SK-N-SH treated with all-trans-retinoic acid at 6 μM for 48 hours (cell line): Measurements from ENCODE around the gene DXO.

Experiments used
- ARNTL ChIP-seq: fragments of 450-650 bp; formaldehyde crosslinking; IDR thresholded peaks from 2 replicates; pipeline ENCODE4 v1.5.0; 2020; ENCODE audit warnings: low read depth, mild to moderate bottlenecking, moderate library complexity, borderline replicate concordance
- BACH2 ChIP-seq: fragments of 250-450 bp; sonication (Bioruptor Pico); IDR thresholded peaks from 2 replicates; pipeline ENCODE4 v1.9.0; 2021; ENCODE audit warnings: mild to moderate bottlenecking, borderline replicate concordance
- CSDC2 ChIP-seq: fragments of 250-450 bp; sonication (Bioruptor Pico); IDR thresholded peaks from 2 replicates; pipeline ENCODE4 v1.5.0; 2020; ENCODE audit warnings: mild to moderate bottlenecking, moderate library complexity
- ESRRG ChIP-seq: fragments of 250-450 bp; sonication (Bioruptor Pico); IDR thresholded peaks from 2 replicates; pipeline ENCODE4 v1.6.1; 2021; ENCODE audit warnings: mild to moderate bottlenecking
- ISL1 ChIP-seq: fragments of 250-450 bp; sonication (Bioruptor Pico); IDR thresholded peaks from 2 replicates; pipeline ENCODE4 v2.1.2; 2022; ENCODE audit warnings: mild to moderate bottlenecking, moderate library complexity
- PPARA ChIP-seq: fragments of 250-450 bp; sonication (Bioruptor Pico); IDR thresholded peaks from 2 replicates; pipeline ENCODE4 v1.5.0; 2020; ENCODE audit warnings: mild to moderate bottlenecking, borderline replicate concordance
- RARB ChIP-seq: fragments of 250-450 bp; sonication (Bioruptor Pico); IDR thresholded peaks from 2 replicates; pipeline ENCODE4 v1.8.0; 2021; ENCODE audit warnings: mild to moderate bottlenecking, moderate library complexity
- TCF4 ChIP-seq: fragments of 250-450 bp; sonication (Bioruptor Pico); IDR thresholded peaks from 2 replicates; pipeline ENCODE4 v1.8.0; 2021; ENCODE audit warnings: mild to moderate bottlenecking, moderate library complexity, borderline replicate concordance
- ZC3H10 ChIP-seq: fragments of 250-450 bp; sonication (Bioruptor Pico); IDR thresholded peaks from 2 replicates; pipeline ENCODE4 v1.5.1; 2021; ENCODE audit warnings: mild to moderate bottlenecking, moderate library complexity
- ZFP3 ChIP-seq: fragments of 250-450 bp; sonication (Bioruptor Pico); IDR thresholded peaks from 2 replicates; pipeline ENCODE4 v1.5.0; 2020; ENCODE audit warnings: mild to moderate bottlenecking, moderate library complexity
- ZFP30 ChIP-seq: fragments of 450-650 bp; formaldehyde crosslinking; IDR thresholded peaks from 2 replicates; pipeline ENCODE4 v1.5.0; 2022; ENCODE audit warnings: mild to moderate bottlenecking, moderate library complexity
- ZNF565 ChIP-seq: fragments of 450-650 bp; formaldehyde crosslinking; conservative IDR thresholded peaks from 2 replicates; pipeline ENCODE4 v1.5.0; 2020; ENCODE audit warnings: low read depth, mild to moderate bottlenecking, moderate library complexity
- ZNF70 ChIP-seq: fragments of 450-650 bp; formaldehyde crosslinking; IDR thresholded peaks from 2 replicates; pipeline ENCODE4 v1.5.0; 2020; ENCODE audit warnings: mild to moderate bottlenecking, moderate library complexity

- TF ChIP-seq ESRRG (CRISPR knock-in tag) (no peak), ZFP3 (no peak), ARNTL (no peak), RARB (CRISPR knock-in tag) (no peak), ISL1 (CRISPR knock-in tag) (no peak), ZC3H10 (CRISPR knock-in tag) (no peak), BACH2 (CRISPR knock-in tag) (no peak), ZNF70 (CRISPR knock-in tag) (no peak), ZNF565 (CRISPR knock-in tag) (no peak), TCF4 (no peak), PPARA (CRISPR knock-in tag) (no peak), CSDC2 (no peak), ZFP30 (CRISPR knock-in tag) (no peak)
These were observed 3.6 kb downstream of the DXO start for GRCh38 chr6:31968326-31968725.
